ENCODE results near the gene NBPF9.
"Not testable (repeated sequence)": the region's sequence is repeated elsewhere in the genome, so short reads cannot be mapped to it uniquely, and the experiment has no call there.

DNA sequence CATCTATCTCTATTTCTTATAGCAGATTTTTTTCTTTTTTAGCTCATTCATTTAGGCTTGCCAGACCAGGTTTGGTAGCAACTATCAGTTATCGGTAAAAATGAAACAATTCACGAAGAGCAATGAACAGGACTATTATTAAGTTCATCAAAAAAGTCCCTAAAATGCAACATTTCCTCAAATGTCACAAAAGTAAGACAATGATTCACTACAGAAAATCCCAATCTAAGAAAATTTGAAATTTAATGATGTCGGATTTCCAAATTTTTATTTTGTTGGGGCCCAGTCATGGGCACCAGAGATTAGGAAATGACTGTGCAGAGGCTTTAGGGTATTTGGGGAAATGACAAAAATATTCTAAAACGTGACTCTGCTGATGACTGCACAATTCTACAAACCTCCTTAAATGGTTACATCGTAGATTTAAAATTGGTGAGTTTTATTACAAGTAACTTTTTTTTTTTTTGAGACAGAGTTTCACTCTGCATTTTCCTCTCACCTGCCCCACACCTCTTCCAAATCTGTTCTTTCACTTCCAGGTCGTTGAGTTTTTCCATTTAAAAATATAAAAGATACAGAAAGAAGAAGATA, 23.3 kb upstream of the NBPF9 start:
- TF ChIP-seq, protein P1, sequence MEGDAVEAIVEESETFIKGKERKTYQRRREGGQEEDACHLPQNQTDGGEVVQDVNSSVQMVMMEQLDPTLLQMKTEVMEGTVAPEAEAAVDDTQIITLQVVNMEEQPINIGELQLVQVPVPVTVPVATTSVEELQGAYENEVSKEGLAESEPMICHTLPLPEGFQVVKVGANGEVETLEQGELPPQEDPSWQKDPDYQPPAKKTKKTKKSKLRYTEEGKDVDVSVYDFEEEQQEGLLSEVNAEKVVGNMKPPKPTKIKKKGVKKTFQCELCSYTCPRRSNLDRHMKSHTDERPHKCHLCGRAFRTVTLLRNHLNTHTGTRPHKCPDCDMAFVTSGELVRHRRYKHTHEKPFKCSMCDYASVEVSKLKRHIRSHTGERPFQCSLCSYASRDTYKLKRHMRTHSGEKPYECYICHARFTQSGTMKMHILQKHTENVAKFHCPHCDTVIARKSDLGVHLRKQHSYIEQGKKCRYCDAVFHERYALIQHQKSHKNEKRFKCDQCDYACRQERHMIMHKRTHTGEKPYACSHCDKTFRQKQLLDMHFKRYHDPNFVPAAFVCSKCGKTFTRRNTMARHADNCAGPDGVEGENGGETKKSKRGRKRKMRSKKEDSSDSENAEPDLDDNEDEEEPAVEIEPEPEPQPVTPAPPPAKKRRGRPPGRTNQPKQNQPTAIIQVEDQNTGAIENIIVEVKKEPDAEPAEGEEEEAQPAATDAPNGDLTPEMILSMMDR (IDR thresholded peaks at IDR 0.05; ENCODE audit: insufficient read depth, low read length) = not testable (repeated sequence)
- TF ChIP-seq GABPA (IDR thresholded peaks at IDR 0.05; ENCODE audit: low read depth) = not testable (repeated sequence)
